Left lung (tissue), 10 donors: ENCODE results near the gene ACRBP. TPM values are rescaled to one million over a fixed set of nuclear protein-coding genes. Genes with fewer than 3 reads are reported as not detected.
A peak's percentile ranks its signal among the peaks of the same experiment; 100 is the strongest.

ENCODE experiments used
- ATAC-seq: fragments of 200-7000 bp; cut with Tn5 transposase; one replicate; pipeline ENCODE4 v1.9.1; 2020; ENCODE audit warnings: moderate library complexity
- DNase-seq, 4 donors: peaks; one replicate each; pipeline ENCODE4 v3.0.0-alpha.2; 2013 to 2020
- H3K27ac ChIP-seq, 2 donors: fragments of 200-600 bp; sonication (generic) in 1 of 2; one replicate each; pipeline versions ENCODE4 v1.5.0 to v1.8.0; 2020 to 2021
- H3K27me3 ChIP-seq, 2 donors: fragments of 200-600 bp; sonication (generic) in 1 of 2; one replicate each; pipeline versions ENCODE4 v1.5.0 to v1.8.0; 2020 to 2021
- H3K36me3 ChIP-seq, 2 donors: fragments of 200-600 bp; sonication (generic) in 1 of 2; one replicate each; pipeline versions ENCODE4 v1.5.0 to v1.8.0; 2020 to 2021
- H3K4me1 ChIP-seq, 2 donors: fragments of 200-600 bp; one replicate each; pipeline ENCODE4 v1.8.0; 2021
- H3K4me3 ChIP-seq, 2 donors: fragments of 200-600 bp; sonication (generic) in 1 of 2; one replicate each; pipeline versions ENCODE4 v1.5.0 to v1.8.0; 2020 to 2021; ENCODE audit warnings: mild to moderate bottlenecking in 1 of 2
- H3K9me3 ChIP-seq, 2 donors: fragments of 200-600 bp; sonication (generic) in 1 of 2; one replicate each; pipeline versions ENCODE4 v1.5.0 to v1.8.0; 2020 to 2021
- CTCF ChIP-seq, 2 donors: fragments of 200-600 bp; sonication (generic) in 1 of 2; IDR thresholded peaks; one replicate each; pipeline versions ENCODE4 v1.5.0 to v1.8.0; 2021; ENCODE audit warnings: antibody characterized with exemption in 2 of 2
- intact Hi-C, 2 donors: fragments of 100-400 bp; cut with DNase I; formaldehyde crosslinking; loops; one replicate each; pipeline versions ENCODE4 v1.11.2 to v1.14.2; 2022
- polyA plus RNA-seq, 6 donors: library from polyadenylated mRNA; unstranded; fragments of 120-200 nt; gene quantifications; one replicate each; pipeline ENCODE4 v1.2.1, GENCODE V29; 2013; ENCODE audit not compliant: insufficient read length in 6 of 6
- total RNA-seq, 2 donors: library from RNA; stranded (reverse); fragmentation: NEBNext Ultra II Directional; extraction: Animal tissue kit (Norgen Biotek cat#: 25700); gene quantifications; one replicate each; pipeline ENCODE4 v1.2.1, GENCODE V29; 2021
- donor health status: DM: no; HTN: yes; CAD: no.
- donor health status: DM: no; HTN: no; CAD: no.

ACRBP gene
- total and polyA plus RNA-seq, 8 donors = 4.9 to 8.2 (median 6.4) TPM

- H3K27me3 ChIP-seq = no peaks in the 10 kb centered on the region
- peak overlapping the region; percentile 65 to 79 for H3K27ac ChIP-seq
- no peak for DNase-seq
- H3K4me1 ChIP-seq = peaks cover 0 to 43% of the 10 kb centered on the region in 2 donors
- no peak for TF ChIP-seq CTCF (IDR thresholded peaks at IDR 0.05)
- intact Hi-C loops = no loop called here
- peak overlapping the region in 1 of 2 donors; percentile 9 for H3K4me3 ChIP-seq
- peak; percentile 36 for ATAC-seq
- H3K36me3 ChIP-seq = peaks cover 0 to 8% of the 10 kb centered on the region in 2 donors
- no peaks in the 10 kb centered on the region for H3K9me3 ChIP-seq
Observed at GRCh38 chr12:6643569-6644256, 3.5 kb downstream of the ACRBP start.

GRCh38 chr12:6641131-6641530 lies 6.1 kb downstream of the ACRBP start:
- TF ChIP-seq CTCF (IDR thresholded peaks at IDR 0.05) = no peak
- no peaks in the 10 kb centered on the region for H3K27me3 ChIP-seq
- peaks cover 0 to 31% of the 10 kb centered on the region in 2 donors for H3K4me1 ChIP-seq
- no peak for DNase-seq
- H3K9me3 ChIP-seq = no peaks in the 10 kb centered on the region
- no peak overlapping the region for H3K4me3 ChIP-seq
- ATAC-seq = no peak
- no peaks in the 10 kb centered on the region for H3K36me3 ChIP-seq
- intact Hi-C loops = no loop called here
- no peak overlapping the region for H3K27ac ChIP-seq

GRCh38 chr12:6640497-6640896 lies 6.7 kb downstream of the ACRBP start:
- TF ChIP-seq CTCF (IDR thresholded peaks at IDR 0.05) = no peak
- Histone ChIP-seq H3K4me1 (peaks cover 0 to 28% of the 10 kb centered on the region in 2 donors), H3K36me3 (no peaks in the 10 kb centered on the region), H3K9me3 (no peaks in the 10 kb centered on the region), H3K27ac (no peak overlapping the region), H3K4me3 (no peak overlapping the region), H3K27me3 (no peaks in the 10 kb centered on the region)
- no peak for DNase-seq
- intact Hi-C loops = no loop called here
- no peak for ATAC-seq

- intact Hi-C loops = no loop called here
- no peak for TF ChIP-seq CTCF (IDR thresholded peaks at IDR 0.05)
- Histone ChIP-seq H3K9me3 (no peaks in the 10 kb centered on the region), H3K36me3 (no peaks in the 10 kb centered on the region), H3K27ac (no peak overlapping the region), H3K27me3 (no peaks in the 10 kb centered on the region), H3K4me1 (peaks cover 0 to 19% of the 10 kb centered on the region in 2 donors), H3K4me3 (no peak overlapping the region)
- ATAC-seq = no peak
- DNase-seq = no peak
Observed at GRCh38 chr12:6639151-6639801, 8.0 kb downstream of the ACRBP start.

GRCh38 chr12:6638305-6638704 lies 8.9 kb downstream of the ACRBP start:
- peak; percentile 8 for ATAC-seq

More at GRCh38 chr12:6638305-6638704, 8.9 kb downstream of the ACRBP start:
- TF ChIP-seq CTCF (IDR thresholded peaks at IDR 0.05) = no peak
- Histone ChIP-seq H3K9me3 (no peaks in the 10 kb centered on the region), H3K36me3 (no peaks in the 10 kb centered on the region), H3K4me1 (peaks cover 0 to 10% of the 10 kb centered on the region in 2 donors), H3K27me3 (no peaks in the 10 kb centered on the region), H3K27ac (no peak overlapping the region), H3K4me3 (no peak overlapping the region)
- intact Hi-C loops = no loop called here
- DNase-seq = no peak
